HFFc6 (cell line): ENCODE results near the gene SOX5. TPM values are rescaled to one million over a fixed set of nuclear protein-coding genes. Genes with fewer than 3 reads are reported as not detected.

Experiments
- DNase-seq: peaks from one replicate; pipeline ENCODE4 v3.0.0-alpha.2; 2018
- H3K27ac Mint-ChIP-seq: 2 replicates; pipeline ENCODE4 v1.8.0; 2020; ENCODE audit warnings: mild to moderate bottlenecking, mixed read lengths
- H3K27me3 Mint-ChIP-seq: 2 replicates; pipeline ENCODE4 v1.8.0; 2021; ENCODE audit warnings: mild to moderate bottlenecking, moderate library complexity, mixed read lengths; ENCODE audit not compliant: insufficient read depth
- H3K36me3 Mint-ChIP-seq: 2 replicates; pipeline ENCODE4 v1.8.0; 2021; ENCODE audit warnings: low read depth, mixed read lengths
- H3K4me1 Mint-ChIP-seq: 2 replicates; pipeline ENCODE4 v1.8.0; 2020; ENCODE audit warnings: low read depth, mixed read lengths
- H3K4me3 Mint-ChIP-seq: 2 replicates; pipeline ENCODE4 v1.8.0; 2020; ENCODE audit warnings: mild to moderate bottlenecking, moderate library complexity, mixed read lengths
- H3K9me3 Mint-ChIP-seq: 2 replicates; pipeline ENCODE4 v1.8.0; 2020; ENCODE audit warnings: mild to moderate bottlenecking, mixed read lengths
- CTCF ChIP-seq: fragments of 200-600 bp; sonication (generic); IDR thresholded peaks from 2 replicates; pipeline ENCODE4 v1.5.0; 2021; ENCODE audit warnings: antibody characterized with exemption, mild to moderate bottlenecking
- total RNA-seq, 6 experiments: library from RNA; stranded (reverse); fragmentation: NEBNext Ultra II Directional; extraction: Animal tissue kit (Norgen Biotek cat#: 25700); gene quantifications; 2 replicates in 1 of 6; 3 replicates in 5 of 6; pipeline ENCODE4 v1.2.3, GENCODE V29; 2021

Gene SOX5
- total RNA-seq, 6 experiments from 2014 or later = not detected

GRCh38 chr12:23860019-23860418 is 89.5 kb downstream of the SOX5 start:
- TF ChIP-seq CTCF = no peak
- Mint-ChIP-seq H3K4me3 (no peak overlapping the region), H3K27me3 (no peaks in the 10 kb centered on the region), H3K4me1 (no peaks in the 10 kb centered on the region), H3K27ac (no peak overlapping the region), H3K9me3 (peaks cover 30% of the 10 kb centered on the region), H3K36me3 (no peaks in the 10 kb centered on the region)
- no peak for DNase-seq

DNA sequence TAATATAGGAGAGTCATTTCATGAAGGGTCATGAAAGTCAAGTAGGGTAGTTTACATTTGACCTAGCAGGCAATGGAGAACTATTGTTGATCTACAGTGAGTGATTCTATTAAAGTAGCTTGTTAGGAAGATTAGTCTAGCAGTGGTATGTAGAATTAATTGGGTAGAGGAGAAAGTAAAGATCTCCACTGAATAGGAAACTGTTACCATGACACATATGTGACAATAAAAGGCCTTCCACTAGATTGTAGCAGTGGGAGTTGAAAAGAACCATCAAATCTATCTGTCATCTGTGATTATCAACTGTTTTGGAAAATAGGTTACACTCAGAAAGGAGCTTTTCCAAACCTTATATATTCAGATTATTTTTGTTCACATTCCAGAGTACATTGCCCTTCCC is 92.3 kb downstream of the SOX5 start:
- TF ChIP-seq CTCF = no peak
- peaks cover 20% of the 10 kb centered on the region for H3K9me3 Mint-ChIP-seq
- H3K4me3 Mint-ChIP-seq = no peak overlapping the region
- H3K36me3 Mint-ChIP-seq = no peaks in the 10 kb centered on the region
- no peak for DNase-seq
- H3K27me3 Mint-ChIP-seq = no peaks in the 10 kb centered on the region
- no peaks in the 10 kb centered on the region for H3K4me1 Mint-ChIP-seq
- H3K27ac Mint-ChIP-seq = no peak overlapping the region

- TF ChIP-seq CTCF = no peak
- no peaks in the 10 kb centered on the region for H3K36me3 Mint-ChIP-seq
- H3K4me3 Mint-ChIP-seq = no peak overlapping the region
Measured at GRCh38 chr12:23855813-23856212, 93.7 kb downstream of the SOX5 start.

DNA sequence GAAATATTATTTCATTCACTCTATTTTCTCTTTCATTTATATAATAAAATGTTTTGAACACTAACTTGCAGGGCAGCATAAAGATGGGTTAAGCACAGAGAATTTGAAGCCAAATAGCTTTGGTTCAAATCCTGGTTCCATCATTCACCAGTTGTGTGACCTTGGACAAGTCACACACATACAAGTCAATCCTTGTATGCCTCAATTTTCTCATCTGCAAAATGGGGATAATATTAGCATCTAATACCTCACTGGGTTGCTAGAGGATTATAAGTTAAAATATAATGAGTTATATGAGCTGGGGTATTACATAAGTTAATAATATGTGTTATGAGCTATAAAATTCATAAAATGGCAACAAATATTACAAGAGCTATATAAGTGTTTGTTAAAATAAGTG is 94.9 kb downstream of the SOX5 start:
- Mint-ChIP-seq H3K4me3 (no peak overlapping the region), H3K27me3 (no peaks in the 10 kb centered on the region), H3K36me3 (no peaks in the 10 kb centered on the region), H3K27ac (no peak overlapping the region), H3K4me1 (no peaks in the 10 kb centered on the region), H3K9me3 (peaks cover 15% of the 10 kb centered on the region)
- no peak for DNase-seq
- TF ChIP-seq CTCF = no peak

More at GRCh38 chr12:23855813-23856212, 93.7 kb downstream of the SOX5 start:
- Mint-ChIP-seq H3K27ac (no peak overlapping the region), H3K9me3 (peaks cover 20% of the 10 kb centered on the region), H3K4me1 (no peaks in the 10 kb centered on the region), H3K27me3 (no peaks in the 10 kb centered on the region)
- DNase-seq = no peak

DNA sequence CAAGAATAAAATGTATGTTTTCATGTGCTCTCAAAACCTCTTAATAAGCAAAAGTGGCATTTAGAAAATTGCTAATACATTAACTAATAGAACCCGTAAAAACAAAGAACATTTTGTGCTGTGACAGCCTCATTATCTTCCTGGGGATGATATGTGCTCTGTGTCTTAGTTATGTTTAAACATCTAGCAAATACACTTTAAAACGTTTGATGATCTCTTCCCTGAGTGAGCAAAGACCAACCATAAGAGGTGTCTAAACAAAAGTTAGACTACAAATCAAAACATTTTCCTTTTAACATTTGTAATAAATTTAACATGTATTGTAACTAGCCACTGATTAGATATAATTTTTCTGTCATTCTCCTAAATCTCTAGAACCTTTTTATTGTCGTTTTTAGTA is 95.8 kb downstream of the SOX5 start:
- no peaks in the 10 kb centered on the region for H3K36me3 Mint-ChIP-seq
- H3K4me1 Mint-ChIP-seq = no peaks in the 10 kb centered on the region
- no peak overlapping the region for H3K4me3 Mint-ChIP-seq
- no peak overlapping the region for H3K27ac Mint-ChIP-seq
- peaks cover 5% of the 10 kb centered on the region; the same call in 1 of the 2 replicates for H3K9me3 Mint-ChIP-seq
- DNase-seq = no peak
- no peak for TF ChIP-seq CTCF
- no peaks in the 10 kb centered on the region for H3K27me3 Mint-ChIP-seq

DNA sequence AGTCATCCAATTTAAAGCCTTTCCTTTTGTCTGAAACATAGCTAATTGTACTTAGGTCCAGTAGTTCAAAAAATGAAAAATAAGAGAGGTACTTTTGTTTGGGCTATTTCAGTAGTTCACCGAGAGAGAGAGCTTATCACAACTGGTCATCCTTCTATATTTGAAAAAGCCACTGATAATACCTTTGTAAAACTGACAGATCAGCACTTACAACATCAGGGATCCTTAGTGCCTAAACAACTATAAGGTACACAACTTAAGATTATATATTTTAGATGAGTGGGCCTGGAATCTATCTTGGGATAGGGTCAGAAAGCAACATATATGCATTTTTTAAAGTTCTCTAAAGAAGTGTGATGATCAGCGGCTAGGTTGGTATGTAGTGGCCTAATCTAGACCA is 97.9 kb downstream of the SOX5 start:
- Mint-ChIP-seq H3K27me3 (no peaks in the 10 kb centered on the region), H3K9me3 (peaks cover 5% of the 10 kb centered on the region)

More for the DNA sequence above, 97.9 kb downstream of the SOX5 start:
- Mint-ChIP-seq H3K4me1 (no peaks in the 10 kb centered on the region), H3K4me3 (no peak overlapping the region), H3K36me3 (no peaks in the 10 kb centered on the region), H3K27ac (no peak overlapping the region)
- TF ChIP-seq CTCF = no peak
- no peak for DNase-seq
